Upper lobe of right lung (tissue), 1 donor: ENCODE measurements around the gene TEX10. TPM values are rescaled to one million over a fixed set of nuclear protein-coding genes. Genes with fewer than 3 reads are reported as not detected.

Experiments used
- ATAC-seq: fragments of 200-7000 bp; cut with Tn5 transposase; one replicate; pipeline ENCODE4 v1.9.1; 2020; ENCODE audit warnings: mild to moderate bottlenecking, moderate library complexity
- DNase-seq: peaks from one replicate; pipeline ENCODE4 v3.0.0-alpha.2; 2020
- H3K27ac ChIP-seq: fragments of 200-600 bp; one replicate; pipeline ENCODE4 v1.8.0; 2022
- H3K27me3 ChIP-seq: fragments of 200-600 bp; one replicate; pipeline ENCODE4 v1.8.0; 2022; ENCODE audit warnings: mild to moderate bottlenecking
- H3K36me3 ChIP-seq: fragments of 200-600 bp; one replicate; pipeline ENCODE4 v1.8.0; 2022
- H3K4me1 ChIP-seq: fragments of 200-600 bp; one replicate; pipeline ENCODE4 v1.8.0; 2022
- H3K4me3 ChIP-seq: fragments of 200-600 bp; one replicate; pipeline ENCODE4 v1.8.0; 2022; ENCODE audit warnings: mild to moderate bottlenecking
- H3K9me3 ChIP-seq: fragments of 200-600 bp; one replicate; pipeline ENCODE4 v1.8.0; 2022
- intact Hi-C: fragments of 100-400 bp; cut with DNase I; formaldehyde crosslinking; loops from one replicate; pipeline ENCODE4 v1.11.0; 2022
- total RNA-seq: library from RNA; stranded (reverse); fragmentation: NEBNext Ultra II Directional; extraction: Animal tissue kit (Norgen Biotek cat#: 25700); gene quantifications from one replicate; pipeline ENCODE4 v1.2.1, GENCODE V29; 2021
- TF ChIP-seq, protein P1 (sequence below): fragments of 200-600 bp; IDR thresholded peaks from one replicate; pipeline ENCODE4 v1.8.0; 2022; ENCODE audit warnings: antibody characterized with exemption
- donor health status: DM: no; HTN: yes; CAD: no; lungs with severe emphysema.

TEX10 gene
- total RNA-seq, 1 donor from 2014 or later = 13.0 TPM

DNA sequence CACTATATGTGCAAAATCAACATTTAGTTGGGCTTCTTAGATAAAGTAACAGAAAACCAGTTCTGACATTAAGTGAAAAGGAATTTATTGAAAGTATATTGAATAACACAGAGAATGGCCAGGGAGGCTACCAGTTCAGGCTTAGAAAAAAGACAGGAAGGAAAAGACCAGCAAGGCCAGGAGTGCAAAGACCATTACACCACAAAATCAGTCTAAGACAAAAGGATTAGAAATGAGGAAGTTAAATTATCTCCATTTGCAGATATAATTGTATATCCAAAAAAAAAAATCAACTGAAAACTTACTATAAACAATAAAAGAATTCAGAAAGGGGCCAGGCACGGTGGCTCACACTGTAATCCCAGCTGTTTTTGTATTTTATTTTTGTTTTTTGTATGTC, 4.8 kb upstream of the TEX10 start:
- Histone ChIP-seq H3K27me3 (no peaks in the 10 kb centered on the region), H3K4me1 (no peaks in the 10 kb centered on the region), H3K9me3 (no peaks in the 10 kb centered on the region), H3K27ac (no peak overlapping the region), H3K4me3 (no peak overlapping the region), H3K36me3 (no peaks in the 10 kb centered on the region)
- ATAC-seq = no peak
- TF ChIP-seq, protein P1, sequence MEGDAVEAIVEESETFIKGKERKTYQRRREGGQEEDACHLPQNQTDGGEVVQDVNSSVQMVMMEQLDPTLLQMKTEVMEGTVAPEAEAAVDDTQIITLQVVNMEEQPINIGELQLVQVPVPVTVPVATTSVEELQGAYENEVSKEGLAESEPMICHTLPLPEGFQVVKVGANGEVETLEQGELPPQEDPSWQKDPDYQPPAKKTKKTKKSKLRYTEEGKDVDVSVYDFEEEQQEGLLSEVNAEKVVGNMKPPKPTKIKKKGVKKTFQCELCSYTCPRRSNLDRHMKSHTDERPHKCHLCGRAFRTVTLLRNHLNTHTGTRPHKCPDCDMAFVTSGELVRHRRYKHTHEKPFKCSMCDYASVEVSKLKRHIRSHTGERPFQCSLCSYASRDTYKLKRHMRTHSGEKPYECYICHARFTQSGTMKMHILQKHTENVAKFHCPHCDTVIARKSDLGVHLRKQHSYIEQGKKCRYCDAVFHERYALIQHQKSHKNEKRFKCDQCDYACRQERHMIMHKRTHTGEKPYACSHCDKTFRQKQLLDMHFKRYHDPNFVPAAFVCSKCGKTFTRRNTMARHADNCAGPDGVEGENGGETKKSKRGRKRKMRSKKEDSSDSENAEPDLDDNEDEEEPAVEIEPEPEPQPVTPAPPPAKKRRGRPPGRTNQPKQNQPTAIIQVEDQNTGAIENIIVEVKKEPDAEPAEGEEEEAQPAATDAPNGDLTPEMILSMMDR = no peak
- intact Hi-C loops = loop anchor here (10.0 kb wide), 1 partner anchor 57 kb away; no protein-coding TSS in a partner anchor
- DNase-seq = no peak

DNA sequence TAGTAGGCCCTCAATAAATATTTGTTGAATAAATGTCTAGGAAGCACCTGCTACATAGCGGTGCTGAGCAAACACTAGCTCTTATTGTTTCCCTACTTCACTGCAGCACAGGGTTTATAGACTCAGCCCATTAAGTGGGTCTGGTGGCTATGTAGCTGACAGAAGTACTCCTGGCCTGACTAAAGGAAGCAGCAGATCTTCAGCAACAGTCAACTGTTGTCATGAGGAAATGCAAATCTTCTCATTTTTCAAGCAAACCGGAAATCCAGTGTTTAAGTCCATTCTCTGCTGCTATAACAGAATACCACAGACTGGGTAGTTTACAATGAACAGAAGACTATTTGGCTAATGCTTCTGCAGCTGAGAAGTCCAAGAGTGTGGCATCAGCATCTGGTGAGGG, 2.8 kb upstream of the TEX10 start:
- no peak overlapping the region for H3K27ac ChIP-seq
- H3K36me3 ChIP-seq = no peaks in the 10 kb centered on the region
- peaks cover 8% of the 10 kb centered on the region for H3K4me1 ChIP-seq
- ATAC-seq = no peak
- no peaks in the 10 kb centered on the region for H3K9me3 ChIP-seq
- H3K27me3 ChIP-seq = no peaks in the 10 kb centered on the region
- intact Hi-C loops = loop anchor here (10.0 kb wide), 1 partner anchor 59 kb away; no protein-coding TSS in a partner anchor
- no peak for DNase-seq
- H3K4me3 ChIP-seq = no peak overlapping the region
- TF ChIP-seq, protein P1 = no peak

DNA sequence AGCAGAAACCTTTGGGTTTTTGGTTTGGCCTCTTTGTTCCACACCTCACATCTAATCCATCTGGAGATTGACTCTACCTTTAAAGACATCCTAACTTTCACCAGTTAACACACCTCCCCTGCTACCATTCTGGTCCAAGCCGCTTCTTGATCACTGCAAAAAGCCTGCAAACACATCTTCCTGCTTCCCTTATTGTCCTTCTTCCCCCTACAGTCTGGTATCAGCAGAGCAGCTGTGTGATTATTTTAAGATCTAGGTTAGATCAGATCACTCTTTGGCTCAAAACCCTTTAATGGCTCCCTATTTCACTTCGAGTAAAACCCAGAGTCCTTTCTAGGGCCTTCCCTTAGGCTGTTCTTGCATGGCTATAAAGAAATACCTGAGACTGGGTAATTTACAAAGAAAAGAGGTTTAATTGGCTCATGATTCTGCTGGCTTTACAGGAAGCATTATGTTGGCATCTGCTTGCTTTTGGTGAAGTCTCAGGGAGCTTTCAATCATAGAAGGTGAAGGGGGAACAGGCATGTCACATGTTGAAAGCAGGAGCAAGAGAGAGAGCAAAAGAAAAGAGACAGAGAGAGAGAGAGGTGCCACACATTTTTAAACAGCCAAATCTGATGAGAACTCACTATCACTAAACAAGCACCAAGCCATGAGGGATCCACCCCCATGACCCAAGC, 1.5 kb upstream of the TEX10 start:
- no peak for DNase-seq
- no peak for ATAC-seq
- Histone ChIP-seq H3K4me1 (peaks cover 12% of the 10 kb centered on the region), H3K27me3 (no peaks in the 10 kb centered on the region), H3K36me3 (no peaks in the 10 kb centered on the region), H3K27ac (no peak overlapping the region), H3K9me3 (no peaks in the 10 kb centered on the region), H3K4me3 (no peak overlapping the region)
- TF ChIP-seq, protein P1 = no peak
- intact Hi-C loops = loop anchor here (10.0 kb wide), 1 partner anchor 61 kb away; no protein-coding TSS in a partner anchor

DNA sequence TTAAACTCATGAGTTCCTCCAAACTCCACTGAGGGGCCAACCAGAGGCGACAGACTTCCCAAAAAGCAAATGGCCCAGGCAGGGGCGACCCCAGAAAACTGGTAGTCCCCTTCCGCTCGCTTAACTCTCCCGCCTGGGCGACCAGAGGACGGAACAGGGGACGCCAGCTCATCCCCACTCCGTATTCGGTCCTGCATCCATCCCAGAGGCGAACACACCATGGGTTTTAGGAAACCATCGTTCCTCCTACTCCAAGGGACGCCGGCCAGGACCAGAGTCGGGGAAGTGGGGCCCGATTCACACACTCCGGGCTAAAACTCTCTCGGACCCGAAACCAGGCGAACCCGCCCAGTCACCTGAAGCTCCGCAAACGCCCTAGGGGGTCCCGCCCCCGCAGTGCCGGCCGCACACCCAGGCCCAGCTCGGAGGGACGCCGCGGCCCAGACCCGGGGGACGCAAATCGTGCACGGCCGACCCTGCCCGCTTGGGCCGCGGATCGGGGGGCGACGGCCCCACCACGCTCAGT, 478 bp downstream of the TEX10 start:
- Histone ChIP-seq H3K4me1 (peaks cover 12% of the 10 kb centered on the region), H3K27ac (peak overlapping the region; percentile 81), H3K27me3 (no peaks in the 10 kb centered on the region), H3K36me3 (no peaks in the 10 kb centered on the region), H3K4me3 (peak overlapping the region; percentile 92), H3K9me3 (no peaks in the 10 kb centered on the region)
- DNase-seq (peak; percentile 73), ATAC-seq (peak; percentile 55)
- TF ChIP-seq, protein P1 = no peak
- intact Hi-C loops = loop anchor here (10.0 kb wide), 1 partner anchor 63 kb away; no protein-coding TSS in a partner anchor

DNA sequence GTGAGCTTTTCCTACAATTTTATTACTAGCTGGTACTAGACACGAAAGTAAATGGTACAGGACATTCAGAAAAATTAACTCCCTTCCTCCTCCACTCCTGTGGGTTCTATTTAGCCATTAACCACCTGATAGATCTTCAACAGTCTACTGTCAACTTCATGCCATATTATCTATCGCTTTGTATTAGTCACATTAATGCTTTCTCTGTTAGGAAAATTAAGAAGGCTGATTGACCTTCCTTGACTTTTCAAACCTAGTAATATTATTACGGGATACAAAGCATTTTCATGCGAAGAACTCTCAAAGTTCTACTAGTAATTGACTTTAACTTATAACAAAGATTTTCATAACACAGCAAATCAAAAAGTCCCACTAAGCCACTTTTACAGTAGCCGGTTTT, 1.2 kb downstream of the TEX10 start:
- peaks cover 2% of the 10 kb centered on the region for H3K36me3 ChIP-seq
- TF ChIP-seq, protein P1 = no peak
- peaks cover 12% of the 10 kb centered on the region for H3K4me1 ChIP-seq
- no peaks in the 10 kb centered on the region for H3K9me3 ChIP-seq
- no peak for DNase-seq
- no peak overlapping the region for H3K27ac ChIP-seq
- H3K4me3 ChIP-seq = peak overlapping the region; percentile 92
- intact Hi-C loops = loop anchor here (10.0 kb wide), 1 partner anchor 63 kb away; no protein-coding TSS in a partner anchor
- no peaks in the 10 kb centered on the region for H3K27me3 ChIP-seq
- ATAC-seq = no peak
